HEK293T (cell line): ENCODE measurements around the gene AKR7A3.

Source experiments
- CTCF ChIA-PET: fragments of 350-600 bp; formaldehyde crosslinking; extraction: SDS; loops from one replicate; lab custom pipeline; 2021; ENCODE audit warnings: antibody characterized with exemption, inconsistent platforms; lab: Yijun Ruan, JAX
- POLR2A ChIA-PET: fragments of 350-600 bp; formaldehyde crosslinking; extraction: SDS; loops from one replicate; lab custom pipeline; 2020; ENCODE audit warnings: antibody characterized with exemption, inconsistent platforms; lab: Yijun Ruan, JAX
- DNase-seq: peaks from one replicate; pipeline ENCODE4 v3.0.0; 2012; ENCODE audit warnings: mixed read lengths; ENCODE audit errors: extremely low spot score
- ARNT ChIP-seq: fragments of 450-650 bp; IDR thresholded peaks from 2 replicates; pipeline ENCODE4 v1.6.1; 2017; ENCODE audit warnings: mild to moderate bottlenecking
- BHLHE40 ChIP-seq: fragments of 450-650 bp; IDR thresholded peaks from 2 replicates; pipeline ENCODE4 v1.6.1; 2016; ENCODE audit warnings: mild to moderate bottlenecking, moderate library complexity, borderline replicate concordance
- CTBP1 ChIP-seq: fragments of 450-650 bp; IDR thresholded peaks from 2 replicates; pipeline ENCODE4 v1.6.1; 2016; ENCODE audit warnings: borderline replicate concordance
- ELF4 ChIP-seq: fragments of 450-650 bp; IDR thresholded peaks from 2 replicates; pipeline ENCODE4 v1.6.1; 2017; ENCODE audit warnings: antibody characterized with exemption
- FOXA1 ChIP-seq: fragments of 450-650 bp; IDR thresholded peaks from 2 replicates; pipeline ENCODE4 v1.6.1; 2016; ENCODE audit warnings: mild to moderate bottlenecking
- FOXK2 ChIP-seq: fragments of 450-650 bp; IDR thresholded peaks from 2 replicates; pipeline ENCODE4 v1.6.1; 2016; ENCODE audit warnings: mild to moderate bottlenecking
- FOXM1 ChIP-seq: fragments of 450-650 bp; IDR thresholded peaks from 2 replicates; pipeline ENCODE4 v1.6.1; 2017; ENCODE audit warnings: mild to moderate bottlenecking, borderline replicate concordance
- HDGF ChIP-seq: fragments of 450-650 bp; IDR thresholded peaks from 2 replicates; pipeline ENCODE4 v1.6.1; 2017; ENCODE audit warnings: antibody characterized with exemption, borderline replicate concordance
- L3MBTL2 ChIP-seq: fragments of 450-650 bp; conservative IDR thresholded peaks from 2 replicates; pipeline ENCODE4 v1.6.1; 2016; ENCODE audit warnings: mild to moderate bottlenecking
- LEF1 ChIP-seq: fragments of 450-650 bp; IDR thresholded peaks from 2 replicates; pipeline ENCODE4 v1.6.1; 2017; ENCODE audit warnings: mild to moderate bottlenecking, borderline replicate concordance
- NFRKB ChIP-seq: fragments of 450-650 bp; IDR thresholded peaks from 2 replicates; pipeline ENCODE4 v1.6.1; 2016; ENCODE audit warnings: mild to moderate bottlenecking, moderate library complexity
- SP1 ChIP-seq: fragments of 450-650 bp; IDR thresholded peaks from 2 replicates; pipeline ENCODE4 v1.6.1; 2017
- SUZ12 ChIP-seq: fragments of 450-650 bp; IDR thresholded peaks from 2 replicates; pipeline ENCODE4 v1.6.1; 2016; ENCODE audit warnings: mild to moderate bottlenecking
- TARDBP ChIP-seq: fragments of 450-650 bp; IDR thresholded peaks from 2 replicates; pipeline ENCODE4 v1.6.1; 2016
- ZNF384 ChIP-seq: fragments of 450-650 bp; IDR thresholded peaks from 2 replicates; pipeline ENCODE4 v1.6.1; 2016
- TF ChIP-seq, protein P1 (sequence below): fragments of 450-650 bp; IDR thresholded peaks from 2 replicates; pipeline ENCODE4 v1.6.1; 2016

Gene AKR7A3

DNA sequence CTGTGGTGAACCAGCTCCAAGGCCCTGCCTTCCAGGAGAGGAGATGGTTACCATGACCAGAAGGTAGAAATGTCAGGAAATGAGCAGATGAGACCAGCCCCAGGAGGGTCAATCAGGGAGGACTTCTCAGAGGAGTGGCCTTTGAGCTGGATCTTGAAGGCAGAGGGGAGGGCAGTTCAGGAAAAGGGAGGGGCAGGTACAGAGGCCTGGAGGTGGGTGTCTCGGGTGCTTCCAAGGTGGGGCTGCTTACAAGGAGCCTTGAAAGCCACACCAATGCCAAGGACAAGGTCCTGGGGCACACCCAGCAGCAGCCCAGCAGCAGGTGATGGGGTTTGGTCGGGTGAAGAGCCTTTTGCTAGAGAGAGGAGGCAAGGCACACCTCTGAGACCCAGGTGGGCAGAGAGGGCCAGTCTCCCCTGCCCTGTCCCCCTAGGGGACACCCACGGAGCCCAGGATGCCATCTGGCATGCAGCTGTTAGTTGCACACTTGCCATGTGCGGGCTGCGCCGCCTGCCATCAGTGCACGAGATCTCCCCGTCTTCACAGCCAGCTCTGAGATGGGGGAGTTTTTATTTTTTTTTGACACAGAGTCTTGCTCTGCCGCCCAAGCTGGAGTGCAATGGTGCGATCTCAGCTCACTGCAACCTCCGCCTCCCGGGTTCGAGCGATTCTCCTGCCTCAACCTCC lies 42.0 kb upstream of the AKR7A3 start:
- no peak for DNase-seq
- CTCF ChIA-PET = no interaction called here
- TF ChIP-seq L3MBTL2 = no peak
- no peak for TF ChIP-seq ARNT
- TF ChIP-seq SP1 = no peak
- no peak for TF ChIP-seq LEF1
- no peak for TF ChIP-seq FOXA1
- TF ChIP-seq SUZ12 = no peak
- no peak for TF ChIP-seq FOXM1
- TF ChIP-seq ZNF384 = no peak
- TF ChIP-seq HDGF = no peak
- no peak for TF ChIP-seq TARDBP
- TF ChIP-seq FOXK2 = no peak
- no peak for TF ChIP-seq BHLHE40
- no peak for TF ChIP-seq CTBP1
- POLR2A ChIA-PET = no interaction called here

DNA sequence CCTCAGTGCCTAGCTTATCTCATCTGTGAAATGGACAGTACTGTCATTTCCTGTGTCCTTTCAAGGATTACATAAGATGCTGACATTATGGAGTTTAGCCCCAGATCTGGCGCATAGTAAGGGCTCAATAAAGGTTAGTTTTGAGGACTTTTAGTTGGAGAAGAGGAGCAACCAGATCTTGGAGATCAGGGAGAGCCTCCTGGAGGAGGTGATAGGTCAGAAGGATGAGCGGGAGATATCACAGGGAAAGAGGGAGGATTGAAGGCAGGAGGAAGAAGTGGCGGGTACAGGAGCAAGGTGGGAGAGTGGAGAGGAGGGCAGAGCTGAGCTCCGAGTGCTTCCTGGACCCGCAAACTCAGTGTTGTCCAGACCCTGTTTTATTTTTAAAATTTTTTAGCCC lies 41.0 kb upstream of the AKR7A3 start:
- DNase-seq = no peak
- ChIA-PET CTCF (no interaction called here), POLR2A (no interaction called here)
- TF ChIP-seq SP1 (no peak), LEF1 (no peak), FOXM1 (no peak), FOXK2 (no peak)
- TF ChIP-seq, protein P1, sequence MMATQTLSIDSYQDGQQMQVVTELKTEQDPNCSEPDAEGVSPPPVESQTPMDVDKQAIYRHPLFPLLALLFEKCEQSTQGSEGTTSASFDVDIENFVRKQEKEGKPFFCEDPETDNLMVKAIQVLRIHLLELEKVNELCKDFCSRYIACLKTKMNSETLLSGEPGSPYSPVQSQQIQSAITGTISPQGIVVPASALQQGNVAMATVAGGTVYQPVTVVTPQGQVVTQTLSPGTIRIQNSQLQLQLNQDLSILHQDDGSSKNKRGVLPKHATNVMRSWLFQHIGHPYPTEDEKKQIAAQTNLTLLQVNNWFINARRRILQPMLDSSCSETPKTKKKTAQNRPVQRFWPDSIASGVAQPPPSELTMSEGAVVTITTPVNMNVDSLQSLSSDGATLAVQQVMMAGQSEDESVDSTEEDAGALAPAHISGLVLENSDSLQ = no peak

DNA sequence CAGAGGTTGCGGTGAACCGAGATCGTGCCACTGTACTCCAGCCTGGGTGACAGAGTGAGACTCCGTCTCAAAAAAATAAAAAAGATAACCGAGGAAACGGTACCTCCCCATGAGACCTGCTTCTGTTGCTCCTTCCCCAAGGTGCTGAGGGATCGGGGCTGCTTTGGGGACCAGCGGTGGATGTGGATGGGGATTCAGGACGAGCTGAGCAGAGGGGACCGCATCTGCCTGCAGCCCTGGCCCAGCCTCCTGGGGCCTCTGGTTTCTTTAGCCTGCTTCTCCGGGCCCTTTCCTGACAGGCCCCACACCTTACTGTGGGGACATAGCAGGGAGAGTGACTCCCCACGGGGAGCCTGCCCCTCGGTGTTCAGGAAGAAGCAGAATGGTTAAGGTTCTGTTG lies 40.6 kb upstream of the AKR7A3 start:
- POLR2A ChIA-PET = no interaction called here
- TF ChIP-seq BHLHE40 (no peak), LEF1 (no peak), TARDBP (no peak), ZNF384 (no peak), SP1 (no peak), FOXK2 (no peak), FOXA1 (no peak), HDGF (no peak), NFRKB (no peak), FOXM1 (no peak), L3MBTL2 (no peak), ELF4 (no peak), SUZ12 (no peak)
- CTCF ChIA-PET = no interaction called here
- no peak for DNase-seq

DNA sequence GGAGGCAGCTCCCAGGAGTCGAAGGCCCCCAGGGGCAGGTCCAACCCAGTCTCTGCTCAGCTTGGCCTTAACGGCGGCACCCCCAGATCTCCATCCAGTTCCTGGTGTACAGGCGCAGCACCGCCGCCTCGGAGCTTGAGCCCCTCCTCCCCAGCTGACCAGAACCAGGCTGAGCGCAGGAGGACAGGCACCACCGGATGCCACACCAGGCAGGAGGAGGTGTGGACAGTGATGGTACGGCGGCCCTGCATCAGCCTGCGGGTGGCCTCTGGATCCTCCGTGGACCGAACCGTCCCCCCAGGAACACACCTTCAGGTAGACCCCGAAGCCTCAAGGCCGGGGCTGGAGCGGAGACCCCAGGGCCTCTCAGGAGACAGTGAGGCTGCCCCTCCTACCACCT lies 39.9 kb upstream of the AKR7A3 start:
- POLR2A ChIA-PET = no interaction called here
- CTCF ChIA-PET = no interaction called here
- TF ChIP-seq TARDBP (no peak), SUZ12 (no peak), HDGF (no peak), ELF4 (no peak)
- TF ChIP-seq, protein P1 = no peak
- DNase-seq = no peak

DNA sequence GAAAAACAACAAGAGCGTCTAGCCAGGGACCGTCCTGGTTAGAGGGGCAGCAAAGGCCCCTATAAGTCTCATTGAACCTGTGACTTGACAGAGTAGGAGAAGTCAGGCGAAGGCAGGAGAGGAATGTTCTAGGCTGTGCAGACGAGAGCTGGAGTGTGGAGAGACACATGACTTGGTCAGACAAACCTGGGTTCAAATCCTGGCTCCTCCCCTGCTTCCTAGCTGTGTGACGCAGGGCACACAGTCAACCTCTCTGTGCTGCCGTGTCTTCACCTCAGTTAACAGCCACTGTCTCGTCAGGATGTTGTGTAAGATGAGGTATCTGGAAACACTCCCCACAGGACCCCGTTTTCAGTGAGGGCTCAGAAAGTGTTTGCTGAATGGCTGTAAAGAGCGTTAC lies 39.2 kb upstream of the AKR7A3 start:
- DNase-seq = no peak
- ChIA-PET POLR2A (no interaction called here), CTCF (no interaction called here)
- TF ChIP-seq SP1 = no peak
- no peak for TF ChIP-seq HDGF
- TF ChIP-seq NFRKB = no peak
- TF ChIP-seq ARNT = no peak
- no peak for TF ChIP-seq SUZ12
- TF ChIP-seq, protein P1 = no peak
- no peak for TF ChIP-seq L3MBTL2
- TF ChIP-seq FOXM1 = no peak
- TF ChIP-seq BHLHE40 = no peak
- TF ChIP-seq ELF4 = no peak
- TF ChIP-seq FOXK2 = no peak
- no peak for TF ChIP-seq TARDBP
- TF ChIP-seq FOXA1 = no peak
- no peak for TF ChIP-seq ZNF384
- TF ChIP-seq CTBP1 = no peak

DNA sequence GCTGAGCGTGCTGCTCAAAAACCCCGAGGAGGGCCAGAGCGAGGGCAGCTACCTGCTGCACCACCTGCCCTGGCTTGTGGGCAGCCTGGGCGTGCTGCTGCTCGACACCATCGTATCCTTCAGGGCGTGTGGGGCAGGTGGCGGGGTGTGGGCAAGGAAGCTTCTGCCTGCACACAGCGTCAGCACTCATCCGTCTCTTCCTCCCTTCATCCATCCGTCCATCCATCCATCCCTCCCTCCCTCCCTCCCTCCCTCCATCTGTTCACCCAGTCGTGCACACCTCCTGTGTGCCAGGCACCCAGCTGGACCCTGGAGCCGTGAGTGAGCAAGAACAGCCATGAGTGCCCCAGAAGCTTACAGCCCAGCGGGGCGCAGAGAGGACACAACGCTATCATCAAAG lies 38.7 kb upstream of the AKR7A3 start:
- TF ChIP-seq SUZ12 = no peak
- TF ChIP-seq TARDBP = no peak
- no peak for TF ChIP-seq ARNT
- TF ChIP-seq L3MBTL2 = no peak
- TF ChIP-seq FOXA1 = no peak
- TF ChIP-seq NFRKB = no peak
- no peak for TF ChIP-seq ZNF384
- TF ChIP-seq, protein P1 = no peak
- TF ChIP-seq CTBP1 = no peak
- no peak for TF ChIP-seq FOXM1
- TF ChIP-seq FOXK2 = no peak
- TF ChIP-seq HDGF = no peak
- DNase-seq = no peak
- POLR2A ChIA-PET = no interaction called here
- CTCF ChIA-PET = no interaction called here
